Stimulated activated CD8-positive, alpha-beta memory T cell treated with anti-CD3 and anti-CD28 coated beads, Interleukin-12 subunit alpha, Interleukin-12 subunit beta, amount 100 ng/mL, for 1 hour (primary cell): ENCODE measurements around the gene DENND5A.
"Not testable (repeated sequence)": the region's sequence is repeated elsewhere in the genome, so short reads cannot be mapped to it uniquely, and the experiment has no call there.

Experiments used
- DNase-seq: peaks from one replicate; pipeline ENCODE4 v3.0.0-alpha.2; 2020; ENCODE audit warnings: low read depth

The DENND5A gene

DNA sequence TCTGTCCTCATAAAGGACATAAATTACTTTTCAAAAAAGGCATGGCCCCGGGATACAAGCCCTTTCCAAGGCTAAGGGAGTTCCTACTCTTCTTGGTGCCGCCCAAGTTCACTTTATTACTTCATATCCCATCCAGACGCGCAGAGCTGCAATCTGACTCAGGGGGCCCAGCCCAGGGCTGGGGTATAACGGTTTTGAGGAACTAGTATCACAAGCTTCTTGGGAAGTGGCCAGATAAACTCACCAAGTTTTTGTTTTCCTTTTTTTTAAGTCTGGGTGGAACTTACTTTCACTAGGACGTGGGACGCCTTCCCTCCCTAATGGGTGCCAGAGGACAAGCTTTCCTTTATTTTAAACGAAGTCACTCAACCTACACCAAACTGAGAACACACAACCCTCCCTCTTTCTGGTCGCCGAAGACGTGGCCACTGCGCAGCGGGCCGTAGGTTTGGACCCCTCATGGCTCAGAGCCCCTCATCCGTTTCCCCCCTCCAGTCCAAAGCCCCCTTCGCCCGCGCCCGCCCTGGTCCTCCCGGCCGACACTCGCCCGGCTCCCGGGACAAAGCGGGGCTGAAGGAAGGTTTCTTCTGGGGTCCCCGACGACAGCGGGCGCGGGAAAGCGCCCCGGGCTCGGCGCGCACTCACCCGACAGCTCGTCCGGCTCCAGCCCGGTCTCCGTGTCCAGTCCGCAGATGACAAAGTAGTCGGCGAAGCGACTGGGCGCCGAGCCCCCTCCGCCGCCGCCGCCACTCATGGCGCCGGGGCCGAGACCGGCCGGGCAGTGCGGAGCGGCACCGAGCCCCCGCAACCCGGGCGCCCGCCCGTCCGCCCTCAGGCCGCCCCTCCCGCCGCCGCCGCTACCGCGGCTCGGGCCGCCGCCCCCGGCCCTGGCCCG is 587 bp downstream of the DENND5A start:
- no peak for DNase-seq

GRCh38 chr11:9263840-9264315 is 1.3 kb downstream of the DENND5A start:
- no peak for DNase-seq

GRCh38 chr11:9260838-9261146 is 4.4 kb downstream of the DENND5A start:
- not testable (repeated sequence) for DNase-seq

- no peak for DNase-seq
These were observed 4.9 kb downstream of the DENND5A start for GRCh38 chr11:9259981-9260837.

- not testable (repeated sequence) for DNase-seq
These were observed 6.9 kb downstream of the DENND5A start for GRCh38 chr11:9258279-9258678.

DNA sequence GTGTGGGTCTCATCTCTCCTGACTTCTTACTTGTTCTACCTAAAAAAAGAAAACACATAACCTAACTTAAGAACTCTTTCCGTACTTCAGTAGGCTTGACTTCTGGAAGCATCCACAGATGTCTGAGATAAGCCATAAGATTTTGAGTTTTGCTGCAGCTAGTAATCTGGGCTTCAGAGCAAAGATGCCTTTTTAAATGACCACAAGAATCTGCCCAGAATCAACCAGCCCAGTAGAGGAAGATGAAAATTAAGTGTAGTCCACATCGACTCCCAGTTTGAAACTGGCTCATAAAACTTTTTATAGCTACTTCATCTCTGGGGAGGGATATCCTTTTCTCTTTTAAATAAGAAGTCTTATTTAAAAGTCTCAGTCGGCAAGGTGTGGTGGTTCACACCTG is 10.7 kb downstream of the DENND5A start:
- DNase-seq: no peak

GRCh38 chr11:9253086-9253485 is 12.1 kb downstream of the DENND5A start:
- no peak for DNase-seq

DNA sequence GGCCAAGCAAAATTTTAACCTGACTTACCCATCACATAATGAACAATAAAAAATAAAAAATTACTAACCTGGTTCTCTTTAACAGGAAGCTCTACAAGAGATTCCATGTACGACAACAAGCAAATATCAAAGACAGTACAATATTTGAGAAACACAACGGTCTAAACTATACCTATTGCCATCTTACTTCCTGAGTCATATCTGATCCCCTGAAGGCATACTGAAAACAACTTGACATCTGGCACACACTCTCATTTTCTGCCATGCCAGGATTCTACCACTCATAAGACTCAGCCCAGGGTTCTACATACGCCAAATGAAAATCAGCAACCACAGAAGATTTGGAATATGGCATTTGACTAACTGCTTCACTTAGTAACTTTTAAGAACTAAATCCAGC is 13.8 kb downstream of the DENND5A start:
- DNase-seq: no peak

GRCh38 chr11:9250139-9250582 is 15.0 kb downstream of the DENND5A start:
- DNase-seq: no peak

DNA sequence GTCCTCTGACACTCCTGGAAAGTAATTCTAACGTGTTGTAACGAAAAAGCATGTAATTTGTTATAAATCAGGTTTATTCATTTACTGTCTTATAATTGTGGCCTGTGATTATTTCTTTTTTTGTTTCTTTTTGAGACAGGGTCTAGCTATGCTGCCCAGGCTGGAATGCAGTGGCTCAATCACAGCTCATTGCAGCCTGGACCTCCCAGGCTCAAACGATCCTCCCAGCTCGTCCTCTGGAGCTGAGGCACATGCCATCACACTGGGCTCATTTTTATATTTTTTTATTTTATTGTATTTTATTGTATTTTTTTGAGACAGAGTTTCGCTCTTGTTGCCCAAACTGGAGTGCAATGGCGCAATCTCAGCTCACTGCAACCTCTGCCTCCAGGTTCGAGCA is 15.9 kb downstream of the DENND5A start:
- DNase-seq: no peak

- DNase-seq: no peak
These were observed 17.3 kb downstream of the DENND5A start for GRCh38 chr11:9247863-9248262.

DNA sequence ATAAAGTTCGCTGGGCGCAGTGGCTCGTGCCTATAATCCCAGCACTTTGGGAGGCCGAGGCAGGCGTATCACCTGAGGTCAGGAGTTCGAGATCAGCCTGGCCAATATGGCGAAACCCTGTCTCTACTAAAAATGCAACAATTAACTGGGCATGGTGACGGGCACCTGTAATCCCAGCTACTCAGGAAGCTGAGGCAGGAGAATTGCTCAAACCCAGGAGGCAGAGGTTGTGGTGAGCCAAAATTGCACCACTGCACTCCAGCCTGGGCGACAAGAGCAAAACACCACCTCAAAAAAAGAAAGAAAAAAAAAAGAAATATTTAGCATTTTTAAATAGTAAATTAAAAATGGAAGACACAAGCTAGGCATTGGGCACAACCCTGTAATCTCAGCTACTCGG is 28.9 kb downstream of the DENND5A start:
- DNase-seq: not testable (repeated sequence)

DNA sequence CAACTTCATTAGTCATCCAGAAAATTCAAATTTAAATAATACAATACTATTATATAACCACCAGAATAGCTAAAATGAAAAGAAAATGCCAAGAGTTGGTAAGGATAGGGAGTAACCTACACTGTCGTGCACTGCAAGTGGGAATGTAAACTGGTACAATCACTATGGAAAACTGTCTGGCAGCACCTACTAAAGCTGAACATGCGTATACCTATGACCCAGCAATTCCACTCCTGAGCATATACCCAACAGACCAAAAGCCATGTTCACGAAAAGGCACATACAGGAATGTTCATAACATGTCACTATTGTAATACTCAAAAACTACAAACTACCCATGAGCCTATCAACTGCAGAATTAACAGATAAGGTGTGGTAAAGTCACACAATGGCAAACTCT is 32.7 kb downstream of the DENND5A start:
- no peak for DNase-seq

- no peak for DNase-seq
These were observed 33.3 kb downstream of the DENND5A start for GRCh38 chr11:9231848-9232177.

- no peak for DNase-seq
These were observed 34.9 kb downstream of the DENND5A start for GRCh38 chr11:9230296-9230695.

DNA sequence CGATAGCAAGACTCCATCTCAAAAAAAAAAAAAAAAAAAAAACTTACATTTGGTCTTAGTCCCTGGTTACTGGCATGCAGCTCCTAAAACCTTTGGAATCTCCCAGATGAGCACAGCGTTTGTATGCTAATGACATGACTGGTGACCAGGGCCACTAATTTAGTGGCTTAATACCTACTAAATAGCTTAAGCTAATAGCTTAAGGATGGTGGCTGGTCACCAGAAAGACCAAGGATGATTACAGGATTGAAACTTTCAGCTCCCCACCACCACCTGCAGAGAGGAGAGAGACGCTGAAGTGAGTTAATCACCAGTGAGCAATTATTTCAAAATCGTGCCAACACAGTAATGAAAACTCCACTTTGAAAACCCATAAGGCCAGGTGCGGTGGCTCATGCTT is 37.1 kb downstream of the DENND5A start:
- DNase-seq: no peak

DNA sequence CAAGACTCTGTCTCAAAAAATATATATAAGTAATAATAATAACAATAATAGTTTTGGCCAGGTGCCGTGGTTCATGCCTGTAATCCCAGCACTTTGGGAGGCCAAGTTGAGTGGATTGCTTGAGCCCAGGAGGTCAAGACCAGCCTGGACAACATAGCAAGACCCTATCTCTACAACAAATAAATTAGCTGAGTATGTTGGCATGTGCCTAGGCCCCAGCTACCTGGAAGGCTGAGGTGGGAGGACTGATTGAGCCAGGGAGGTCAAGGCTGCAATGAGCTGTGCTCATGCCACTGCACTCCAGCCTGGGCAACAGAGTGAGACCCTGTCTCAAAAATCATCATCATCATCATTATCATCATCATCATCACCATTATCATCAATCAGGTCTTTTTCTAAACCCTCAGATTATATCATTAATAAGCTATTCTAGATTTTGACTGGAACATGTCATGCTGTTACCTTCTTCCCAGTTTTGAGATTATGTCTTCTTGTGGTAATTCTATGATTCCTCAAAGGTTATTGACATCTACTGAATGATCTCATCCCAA is 39.3 kb downstream of the DENND5A start:
- DNase-seq: no peak

DNA sequence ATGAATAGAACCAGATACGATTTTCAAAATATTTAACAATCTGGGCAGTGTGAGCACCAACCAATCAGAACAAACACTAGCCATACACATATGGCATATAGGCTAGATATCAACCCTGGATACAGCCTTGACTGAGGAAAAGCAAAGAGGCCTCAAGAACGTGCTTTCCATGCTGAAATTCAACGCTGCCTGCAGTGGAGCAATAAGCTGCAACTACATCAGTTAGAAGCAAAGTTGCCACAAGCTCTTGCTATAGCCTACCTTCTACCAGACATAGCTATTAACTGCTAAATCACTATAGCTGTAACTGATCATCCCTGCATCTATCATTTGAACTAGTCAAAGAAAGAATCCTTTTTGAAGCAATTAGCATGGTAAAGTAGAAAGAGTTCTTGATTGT is 42.5 kb downstream of the DENND5A start:
- DNase-seq: no peak

- not testable (repeated sequence) for DNase-seq
These were observed 44.3 kb downstream of the DENND5A start for GRCh38 chr11:9220853-9221252.

DNA sequence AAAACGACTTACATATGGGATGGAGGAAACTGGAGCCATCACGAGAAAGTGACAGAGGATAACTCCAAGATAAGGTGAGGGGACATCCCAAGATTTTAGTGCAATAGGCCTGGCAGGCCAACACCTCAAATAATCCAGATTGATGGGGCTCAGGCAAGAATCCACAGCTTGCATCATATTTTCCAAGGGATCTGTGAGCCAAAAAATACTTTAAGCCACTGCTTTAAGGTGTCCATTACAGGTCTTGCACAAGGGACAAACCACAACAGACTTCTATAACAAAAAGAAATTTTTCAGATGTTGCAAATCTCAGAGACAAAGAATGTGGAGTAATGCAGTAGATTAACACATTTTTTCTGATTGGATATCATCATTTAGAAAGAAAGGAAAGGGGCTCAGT is 45.6 kb downstream of the DENND5A start:
- no peak for DNase-seq

DNA sequence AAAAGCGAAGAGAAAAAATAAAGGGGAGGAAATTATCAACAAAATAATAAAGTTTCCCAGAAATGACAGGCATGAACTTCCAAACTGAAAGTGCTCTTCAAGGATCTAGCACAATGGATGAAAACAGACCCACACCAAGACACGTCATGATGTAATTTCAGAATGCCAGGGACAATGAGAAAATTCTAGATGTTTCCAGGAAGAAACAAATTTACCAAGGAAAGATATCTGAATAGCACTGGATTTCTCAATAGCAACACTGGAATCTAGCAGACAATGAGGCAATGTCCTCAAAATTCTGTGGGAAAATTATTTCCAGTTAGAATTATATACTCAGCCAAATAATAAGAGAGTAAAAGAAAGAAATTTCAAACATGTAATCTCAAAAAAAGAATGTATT is 46.0 kb downstream of the DENND5A start:
- no peak for DNase-seq

GRCh38 chr11:9214765-9215164 is 50.4 kb downstream of the DENND5A start:
- no peak for DNase-seq

- DNase-seq: no peak
These were observed 53.8 kb downstream of the DENND5A start for GRCh38 chr11:9211322-9211721.
